GM18517 (cell line): ENCODE results near the gene TSEN54.

ENCODE experiments used
- ATAC-seq: cut with Tn5 transposase; IDR thresholded peaks from one replicate; pipeline ENCODE4 v1.9.1; 2021; ENCODE audit warnings: mild to moderate bottlenecking, moderate library complexity; ENCODE audit not compliant: unreplicated experiment

Gene TSEN54

GRCh38 chr17:75536366-75536765 lies 20.0 kb downstream of the TSEN54 start:
- no peak for ATAC-seq

- no peak for ATAC-seq
These were observed 23.8 kb downstream of the TSEN54 start for GRCh38 chr17:75539967-75540729.

- no peak for ATAC-seq
These were observed 24.7 kb downstream of the TSEN54 start for GRCh38 chr17:75540923-75541503.

- ATAC-seq: no peak
These were observed 25.9 kb downstream of the TSEN54 start for GRCh38 chr17:75542229-75542628.

- no peak for ATAC-seq
These were observed 26.5 kb downstream of the TSEN54 start for GRCh38 chr17:75542728-75543336.

GRCh38 chr17:75544250-75544649 lies 27.9 kb downstream of the TSEN54 start:
- ATAC-seq: no peak

DNA sequence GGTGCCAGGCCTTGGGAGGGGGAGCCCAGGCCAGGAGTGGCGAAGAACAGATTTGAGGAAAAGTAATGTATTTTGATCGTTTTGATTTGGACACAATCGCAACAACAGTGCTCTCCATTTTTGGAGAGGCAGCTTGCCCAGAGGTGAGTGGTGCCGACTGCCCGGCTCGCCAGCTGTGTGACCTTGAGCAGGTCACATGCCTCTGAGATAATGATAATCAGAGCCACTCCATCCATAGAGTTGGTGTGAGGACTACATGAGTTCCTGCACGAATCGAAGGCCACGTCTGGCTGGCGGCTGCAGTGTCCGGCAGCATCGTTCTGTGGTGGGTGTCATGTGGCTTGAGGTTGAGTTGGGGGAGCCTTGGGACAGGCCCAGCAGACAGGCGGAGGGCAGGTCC lies 29.9 kb downstream of the TSEN54 start:
- no peak for ATAC-seq

DNA sequence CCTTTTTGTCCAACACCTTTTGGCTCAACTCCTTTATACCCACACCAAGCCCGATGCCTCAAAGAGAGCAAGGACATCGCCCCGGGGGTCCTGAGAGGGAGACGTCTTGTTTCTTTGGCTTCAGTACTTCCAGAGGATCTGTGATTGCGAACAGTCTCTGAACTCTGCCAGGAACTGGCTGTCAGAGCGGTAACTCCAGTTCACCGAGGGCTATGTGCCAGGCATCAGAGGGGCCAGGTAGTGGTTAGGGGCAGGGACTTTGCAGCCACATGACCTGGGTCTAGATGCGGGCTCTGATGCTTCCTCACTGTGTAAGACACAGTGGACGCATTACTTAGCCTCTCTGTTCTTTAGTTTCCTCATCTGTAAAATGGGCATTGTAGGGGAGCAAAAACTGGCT lies 30.8 kb downstream of the TSEN54 start:
- no peak for ATAC-seq

DNA sequence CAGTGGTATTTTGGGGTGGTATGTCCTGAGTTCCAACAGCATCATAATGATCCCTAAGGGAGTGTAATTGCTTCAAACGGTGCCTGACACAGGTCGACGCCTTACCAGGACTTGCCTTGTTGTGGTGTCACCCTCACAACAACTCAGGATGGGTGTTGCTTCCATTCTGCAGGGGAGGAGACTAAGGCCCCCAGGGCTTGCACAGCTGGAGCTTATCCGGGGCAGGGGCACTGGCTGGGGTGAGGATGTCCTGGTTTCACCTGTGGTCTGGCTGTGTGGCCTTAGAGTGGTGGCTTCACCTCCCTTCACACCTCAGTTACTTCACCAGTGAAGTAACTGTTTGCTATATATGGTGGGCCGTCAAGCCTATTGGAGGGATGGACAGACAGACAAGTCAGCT lies 32.5 kb downstream of the TSEN54 start:
- ATAC-seq: no peak

GRCh38 chr17:75549246-75550138 lies 33.2 kb downstream of the TSEN54 start:
- no peak for ATAC-seq

DNA sequence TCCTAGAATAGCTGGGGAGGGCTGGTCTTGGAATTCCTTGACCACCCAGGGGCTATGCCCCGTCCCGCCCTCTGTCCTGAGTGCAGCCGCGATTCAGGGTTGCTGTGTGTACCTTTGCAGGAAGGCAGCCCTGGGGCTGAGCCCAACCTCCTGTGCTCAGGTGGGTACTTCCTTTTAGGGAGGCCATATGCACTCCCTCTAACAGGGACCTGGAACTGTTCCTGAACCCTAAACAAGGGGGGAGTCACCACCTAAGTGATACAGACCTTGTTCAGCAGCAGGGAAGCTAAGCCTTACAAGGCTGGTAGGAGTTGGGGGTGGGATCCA lies 33.8 kb downstream of the TSEN54 start:
- ATAC-seq: no peak

DNA sequence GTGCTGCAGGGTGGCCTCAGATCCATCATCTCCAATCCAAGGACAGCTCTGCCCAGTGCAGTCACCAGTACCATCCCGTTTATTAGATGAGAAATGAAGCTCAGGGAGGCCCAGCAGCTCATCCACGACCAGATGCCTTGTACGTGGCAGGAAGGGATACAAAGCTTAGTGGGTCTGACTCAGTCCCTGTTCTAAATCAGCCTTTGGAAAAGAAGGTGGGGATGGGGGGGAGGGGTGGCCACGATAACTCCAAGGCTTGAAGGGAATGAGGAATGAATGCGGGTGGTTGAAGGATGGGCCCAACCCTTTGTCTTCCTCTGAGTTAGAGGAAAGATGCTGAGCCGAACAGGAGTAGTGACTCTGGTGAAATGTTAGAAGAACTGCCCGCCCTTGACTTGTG lies 34.9 kb downstream of the TSEN54 start:
- no peak for ATAC-seq

DNA sequence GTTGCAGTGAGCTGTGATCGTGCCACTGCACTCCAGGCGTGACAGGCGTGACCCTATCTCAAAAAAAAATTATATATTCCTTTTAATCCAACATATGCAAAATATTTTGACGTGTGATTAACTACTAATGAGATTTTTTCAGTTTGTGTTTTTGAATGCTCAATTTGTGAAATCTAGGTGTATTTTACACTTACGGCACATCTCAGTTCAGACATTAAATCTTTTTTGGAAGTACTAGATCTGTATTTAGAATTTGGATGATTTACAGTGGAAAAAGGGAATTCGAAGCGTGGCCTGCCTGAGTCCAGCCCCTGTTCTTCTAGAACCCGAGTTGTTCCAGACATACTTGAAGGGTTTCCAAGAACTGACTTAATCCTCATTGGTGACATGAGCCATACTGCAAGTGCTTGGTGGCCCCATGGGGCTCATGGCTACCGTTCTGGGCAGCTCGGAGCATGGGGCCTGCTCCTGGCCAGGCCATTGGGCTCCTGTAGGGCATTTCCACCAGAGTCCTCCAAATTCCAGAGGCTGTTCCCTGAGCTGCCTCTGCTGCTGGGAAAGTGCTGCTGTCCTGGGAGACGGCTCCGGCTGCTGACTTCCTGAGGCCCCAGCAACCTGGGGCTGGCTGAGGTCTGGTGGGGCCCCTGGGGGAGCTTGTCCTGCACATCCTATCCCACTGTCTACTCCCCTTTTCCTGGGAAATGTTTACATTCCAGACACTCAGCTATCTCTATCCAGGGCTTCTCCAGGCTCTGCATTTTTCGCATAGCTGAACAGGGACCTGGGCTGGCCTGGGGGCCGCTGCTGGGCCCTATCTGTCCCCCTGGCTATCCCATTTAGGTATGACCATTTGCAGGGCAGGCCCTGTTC lies 36.3 kb downstream of the TSEN54 start:
- ATAC-seq: no peak

- no peak for ATAC-seq
These were observed 37.2 kb downstream of the TSEN54 start for GRCh38 chr17:75553295-75554110.

- ATAC-seq: no peak
These were observed 39.4 kb downstream of the TSEN54 start for GRCh38 chr17:75555679-75556153.

DNA sequence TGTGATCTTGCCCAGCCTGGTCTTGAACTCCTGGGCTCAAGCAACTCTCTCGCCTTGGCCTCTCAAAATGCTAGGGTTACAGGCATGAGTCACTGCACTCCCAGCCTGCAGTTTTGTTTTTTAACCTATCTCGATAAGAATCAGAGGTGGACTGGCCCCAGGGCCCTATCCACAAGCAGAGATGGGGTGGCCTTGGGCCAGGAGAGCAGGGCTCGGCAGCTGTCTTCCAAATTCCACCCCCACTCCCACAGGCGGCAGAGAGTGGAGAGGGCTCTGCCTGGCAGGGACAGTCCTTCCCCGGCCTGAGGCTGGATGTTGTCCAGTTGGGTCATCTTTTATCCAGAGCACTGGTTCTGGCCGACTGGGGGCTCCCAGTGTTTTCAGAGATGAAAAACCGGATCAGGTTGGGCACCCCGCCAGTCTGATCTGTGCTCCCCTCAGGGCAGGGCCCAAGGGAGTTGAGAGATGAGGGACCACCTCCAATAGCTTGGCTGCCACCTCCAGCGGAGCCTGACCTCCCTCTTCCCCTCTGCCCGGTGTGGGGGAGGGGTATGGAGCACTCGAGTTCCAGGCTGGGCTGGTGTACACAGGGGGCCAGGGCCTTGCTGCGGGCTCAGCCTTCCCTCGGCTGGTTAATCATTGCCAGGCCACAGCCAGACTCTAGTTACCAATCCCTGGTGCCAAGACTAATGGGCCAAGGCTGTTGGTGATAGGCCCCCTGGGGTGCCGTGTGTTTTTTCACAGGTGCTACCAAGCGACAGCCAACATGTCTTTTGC lies 40.9 kb downstream of the TSEN54 start:
- no peak for ATAC-seq

DNA sequence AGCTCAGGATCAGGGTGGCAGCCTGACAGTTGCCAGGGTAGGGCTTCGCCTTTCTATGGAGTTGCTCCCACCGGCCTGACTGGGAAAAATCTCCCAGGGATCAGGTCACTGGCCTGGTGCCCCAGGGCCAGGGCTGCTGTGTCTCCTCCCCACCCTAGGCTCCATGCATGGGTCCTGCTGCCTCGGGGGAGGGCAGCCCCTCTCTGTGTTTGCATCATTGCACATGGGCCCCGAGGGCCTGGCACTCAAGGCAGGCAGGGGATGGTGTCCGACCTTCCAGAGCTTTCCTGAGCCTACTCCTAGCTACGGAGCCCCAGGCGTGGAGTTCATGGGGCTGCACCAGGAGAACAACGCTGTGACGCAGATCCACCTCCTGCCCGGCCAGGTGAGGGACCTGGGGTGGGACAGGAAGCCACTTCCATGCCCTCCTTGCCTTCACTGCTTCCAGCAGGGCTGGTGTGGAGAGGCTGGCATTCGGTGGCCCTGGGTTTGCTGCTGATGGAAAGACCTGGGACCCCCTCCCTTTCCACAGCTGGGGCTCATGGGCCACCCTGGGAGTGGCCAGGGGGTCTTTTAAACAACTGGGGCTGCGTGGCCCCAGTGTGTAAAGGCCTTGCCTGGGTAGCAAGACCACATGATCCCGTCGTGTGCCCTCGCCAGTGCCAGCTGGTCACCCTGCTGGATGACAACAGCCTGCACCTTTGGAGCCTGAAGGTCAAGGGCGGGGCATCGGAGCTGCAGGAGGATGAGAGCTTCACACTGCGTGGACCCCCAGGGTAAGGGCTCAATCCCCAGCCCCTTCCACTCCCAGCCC lies 41.7 kb downstream of the TSEN54 start:
- ATAC-seq: no peak
